Esophagus squamous epithelium (tissue), 5 donors: Measurements from ENCODE around the gene ANKRD52. TPM values are rescaled to one million over a fixed set of nuclear protein-coding genes. Genes with fewer than 3 reads are reported as not detected.

ENCODE experiments used
- DNase-seq: peaks from one replicate; lab custom pipeline; 2025; lab: John Stamatoyannopoulos, UW
- H3K27ac ChIP-seq, 4 donors: fragments of 200-600 bp; sonication (generic); one replicate each; pipeline ENCODE4 v1.5.1; 2016 to 2019; ENCODE audit warnings: mild to moderate bottlenecking in 1 of 4
- H3K27me3 ChIP-seq, 4 donors: fragments of 200-600 bp; sonication (generic); 1 replicate in 3 of 4; 2 replicates in 1 of 4; pipeline versions ENCODE4 v1.5.1 to v1.6.0; 2017 to 2021; ENCODE audit warnings: antibody characterized with exemption in 1 of 4
- H3K36me3 ChIP-seq, 3 donors: fragments of 200-600 bp; sonication (generic); one replicate each; pipeline ENCODE4 v1.5.1; 2016 to 2019
- H3K4me1 ChIP-seq, 3 donors: fragments of 200-600 bp; sonication (generic); one replicate each; pipeline ENCODE4 v1.5.1; 2017 to 2019
- H3K4me3 ChIP-seq, 4 donors: fragments of 200-600 bp; sonication (generic); 1 replicate in 3 of 4; 2 replicates in 1 of 4; pipeline ENCODE4 v1.5.1; 2016 to 2019; ENCODE audit warnings: mild to moderate bottlenecking in 2 of 4, moderate library complexity in 1 of 4
- H3K9me3 ChIP-seq, 3 donors: fragments of 200-600 bp; sonication (generic); one replicate each; pipeline ENCODE4 v1.5.1; 2016 to 2019
- POLR2A ChIP-seq, 4 donors: fragments of 450-650 bp; IDR thresholded peaks; one replicate each; pipeline ENCODE4 v1.6.1; 2017; ENCODE audit warnings: antibody characterized with exemption in 4 of 4, mild to moderate bottlenecking in 4 of 4, moderate library complexity in 3 of 4
- WGBS, 2 donors: methylation state at CpG; one replicate each; pipeline ENCODE4 v1.1.5; 2018; 5-methylcytosine and 5-hydroxymethylcytosine counted together
- intact Hi-C: fragments of 100-400 bp; cut with DNase I; formaldehyde crosslinking; loops from one replicate; pipeline ENCODE4 v1.15.0; 2022
- total RNA-seq, 4 donors: library from RNA; depleted of rRNA; stranded (reverse); fragments of >200 nt; gene quantifications; one replicate each; pipeline ENCODE4 v1.1.0, GENCODE V29; 2016
- TF ChIP-seq, protein P1 (sequence below), 6 experiments: fragments of 450-650 bp in 4 of 6; fragments of 200-600 bp in 2 of 6; sonication (generic) in 2 of 6; IDR thresholded peaks; one replicate each; pipeline ENCODE4 v1.5.1; 2016 to 2019; ENCODE audit warnings: antibody characterized with exemption in 6 of 6, mild to moderate bottlenecking in 4 of 6, moderate library complexity in 4 of 6
- donor health status: DM: yes; HTN: yes; CAD: no.

The ANKRD52 gene
- total RNA-seq, 4 donors from 2014 or later, result 9.2 to 15.8 (median 13.9) TPM

- intact Hi-C loops, result no loop called here
- H3K4me3 ChIP-seq, result peak overlapping the region; percentile 73 to 95 (median 88)
- DNase-seq, result no peak
- peak overlapping the region; percentile 92 to 98 (median 96) for H3K27ac ChIP-seq
- H3K36me3 ChIP-seq, result peaks cover 0 to 25% (median 4%) of the 10 kb centered on the region in 3 donors
- no peaks in the 10 kb centered on the region for H3K9me3 ChIP-seq
- peaks cover 25 to 57% (median 33%) of the 10 kb centered on the region in 3 donors for H3K4me1 ChIP-seq
- TF ChIP-seq, protein P1, sequence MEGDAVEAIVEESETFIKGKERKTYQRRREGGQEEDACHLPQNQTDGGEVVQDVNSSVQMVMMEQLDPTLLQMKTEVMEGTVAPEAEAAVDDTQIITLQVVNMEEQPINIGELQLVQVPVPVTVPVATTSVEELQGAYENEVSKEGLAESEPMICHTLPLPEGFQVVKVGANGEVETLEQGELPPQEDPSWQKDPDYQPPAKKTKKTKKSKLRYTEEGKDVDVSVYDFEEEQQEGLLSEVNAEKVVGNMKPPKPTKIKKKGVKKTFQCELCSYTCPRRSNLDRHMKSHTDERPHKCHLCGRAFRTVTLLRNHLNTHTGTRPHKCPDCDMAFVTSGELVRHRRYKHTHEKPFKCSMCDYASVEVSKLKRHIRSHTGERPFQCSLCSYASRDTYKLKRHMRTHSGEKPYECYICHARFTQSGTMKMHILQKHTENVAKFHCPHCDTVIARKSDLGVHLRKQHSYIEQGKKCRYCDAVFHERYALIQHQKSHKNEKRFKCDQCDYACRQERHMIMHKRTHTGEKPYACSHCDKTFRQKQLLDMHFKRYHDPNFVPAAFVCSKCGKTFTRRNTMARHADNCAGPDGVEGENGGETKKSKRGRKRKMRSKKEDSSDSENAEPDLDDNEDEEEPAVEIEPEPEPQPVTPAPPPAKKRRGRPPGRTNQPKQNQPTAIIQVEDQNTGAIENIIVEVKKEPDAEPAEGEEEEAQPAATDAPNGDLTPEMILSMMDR (IDR thresholded peaks at IDR 0.05), result no peak
- no peak for TF ChIP-seq POLR2A (IDR thresholded peaks at IDR 0.05)
- 36 to 53% methylated on average over 16 to 21 of the region's 21 CpGs for WGBS, 2 donors
- no peaks in the 10 kb centered on the region for H3K27me3 ChIP-seq
Observed at GRCh38 chr12:56300644-56301464, 42.7 kb upstream of the ANKRD52 start.

DNA sequence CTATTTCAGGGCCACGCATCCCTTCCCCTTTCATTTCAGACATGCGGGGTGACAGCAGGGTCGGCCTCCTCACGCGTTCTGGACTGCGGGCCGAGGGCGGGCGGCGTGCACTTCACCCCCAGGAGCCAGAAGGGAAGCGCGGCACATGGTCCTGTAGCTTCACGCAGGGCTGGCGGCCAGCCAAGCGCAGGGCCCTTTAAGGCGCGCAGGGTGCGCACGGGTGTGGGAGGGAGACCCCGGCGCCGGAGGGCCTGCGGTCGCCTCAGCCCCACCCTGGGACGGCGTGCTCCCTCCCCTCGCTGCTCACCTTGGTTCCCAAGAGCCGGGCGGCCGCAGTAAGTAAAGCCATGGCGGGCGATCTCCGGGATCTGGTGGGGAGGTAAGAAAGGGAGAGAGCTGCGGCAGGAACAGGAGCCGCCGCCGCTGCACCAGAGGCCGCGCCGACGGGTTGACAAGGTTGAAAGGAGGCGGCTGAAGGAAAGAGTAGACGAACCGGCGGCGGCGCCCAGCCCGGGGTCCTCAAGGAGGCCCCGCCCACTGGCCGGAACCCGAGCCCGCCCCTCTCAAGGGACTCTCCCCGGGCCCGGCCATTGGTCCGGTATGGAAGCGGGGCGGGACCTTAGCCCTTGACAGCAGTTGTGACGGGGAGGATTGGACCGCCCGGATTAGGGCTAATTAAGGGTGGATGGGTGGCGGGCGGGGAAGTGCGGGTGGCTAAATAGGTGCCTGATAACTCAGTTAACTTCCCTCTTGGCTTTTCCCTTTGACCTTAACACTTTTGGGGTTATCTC lies 41.9 kb upstream of the ANKRD52 start, which contains the start of gene CS:
Gene CS, minus strand, starts transcription at position 478 of the 791 bp plus-strand sequence. Its CDS starts 129 bp downstream, at position 349.
- Histone ChIP-seq H3K4me3 (peak within 1 kb of the TSS; percentile 73 to 95 (median 88)), H3K36me3 (peaks cover 0 to 19% (median 4%) of the 10 kb centered on the region in 3 donors), H3K4me1 (peaks cover 25 to 64% (median 33%) of the 10 kb centered on the region in 3 donors), H3K9me3 (no peaks in the 10 kb centered on the region), H3K27me3 (no peaks in the 10 kb centered on the region), H3K27ac (peak within 1 kb of the TSS; percentile 92 to 98 (median 96))
- intact Hi-C loops, result no loop called here
- peak in 3 of 4 donors; percentile 42 to 80 (median 69) for TF ChIP-seq POLR2A (IDR thresholded peaks at IDR 0.05)
- TF ChIP-seq, protein P1 (IDR thresholded peaks at IDR 0.05), result peak in 2 of 6 experiments; percentile 8 to 11
- 0% methylated on average over 22 to 28 of the region's 63 CpGs for WGBS, 2 donors
- DNase-seq, result peak; percentile 97

GRCh38 chr12:56299308-56299852 lies 41.2 kb upstream of the ANKRD52 start:
- no peak for DNase-seq
- intact Hi-C loops, result no loop called here
- H3K27ac ChIP-seq, result peak overlapping the region; percentile 92 to 98 (median 96)
- H3K4me1 ChIP-seq, result peaks cover 25 to 69% (median 33%) of the 10 kb centered on the region in 3 donors
- 0 to 1% methylated on average over 10 of the region's 10 CpGs for WGBS, 2 donors
- H3K36me3 ChIP-seq, result peaks cover 0 to 19% (median 4%) of the 10 kb centered on the region in 3 donors
- no peaks in the 10 kb centered on the region for H3K27me3 ChIP-seq
- H3K9me3 ChIP-seq, result no peaks in the 10 kb centered on the region
- no peak for TF ChIP-seq POLR2A (IDR thresholded peaks at IDR 0.05)
- TF ChIP-seq, protein P1 (IDR thresholded peaks at IDR 0.05), result no peak
- peak overlapping the region; percentile 73 to 95 (median 88) for H3K4me3 ChIP-seq

GRCh38 chr12:56298828-56299227 lies 40.6 kb upstream of the ANKRD52 start:
- H3K27me3 ChIP-seq, result no peaks in the 10 kb centered on the region
- no peaks in the 10 kb centered on the region for H3K9me3 ChIP-seq
- H3K4me3 ChIP-seq, result peak overlapping the region; percentile 73 to 95 (median 88)
- H3K27ac ChIP-seq, result peak overlapping the region; percentile 92 to 98 (median 96)
- TF ChIP-seq POLR2A (IDR thresholded peaks at IDR 0.05), result no peak
- TF ChIP-seq, protein P1 (IDR thresholded peaks at IDR 0.05), result no peak
- no peak for DNase-seq
- intact Hi-C loops, result no loop called here
- WGBS, 2 donors, result 58 to 74% methylated on average over 5 of the region's 5 CpGs
- H3K36me3 ChIP-seq, result peaks cover 0 to 22% (median 4%) of the 10 kb centered on the region in 3 donors
- H3K4me1 ChIP-seq, result peaks cover 25 to 75% (median 33%) of the 10 kb centered on the region in 3 donors
